GM18505 (cell line): ENCODE data around the gene MEG3.

ENCODE experiments used
- ATAC-seq: cut with Tn5 transposase; IDR thresholded peaks from one replicate; pipeline ENCODE4 v1.9.1; 2021; ENCODE audit not compliant: unreplicated experiment
- POLR2A ChIP-seq: IDR thresholded peaks from 4 replicates; pipeline ENCODE4 v1.6.1; 2011; ENCODE audit warnings: borderline replicate concordance; ENCODE audit not compliant: insufficient read depth, insufficient read length; ENCODE audit errors: extremely low read depth

MEG3 gene

GRCh38 chr14:100866666-100867630, 41.0 kb downstream of the MEG3 start:
- TF ChIP-seq POLR2A = no peak
- ATAC-seq = no peak

- no peak for ATAC-seq
- TF ChIP-seq POLR2A = no peak
Observed at GRCh38 chr14:100867631-100868315, 41.9 kb downstream of the MEG3 start.

GRCh38 chr14:100868621-100869370, 42.9 kb downstream of the MEG3 start:
- no peak for ATAC-seq
- TF ChIP-seq POLR2A = no peak

- no peak for ATAC-seq
- no peak for TF ChIP-seq POLR2A
Observed at GRCh38 chr14:100871234-100872186, 45.6 kb downstream of the MEG3 start.

GRCh38 chr14:100872259-100873095, 46.6 kb downstream of the MEG3 start:
- no peak for TF ChIP-seq POLR2A
- no peak for ATAC-seq

GRCh38 chr14:100873096-100873482, 47.2 kb downstream of the MEG3 start:
- TF ChIP-seq POLR2A = no peak
- ATAC-seq = no peak

- ATAC-seq = no peak
- TF ChIP-seq POLR2A = no peak
Observed at GRCh38 chr14:100874051-100874410, 48.1 kb downstream of the MEG3 start.

GRCh38 chr14:100874411-100875091, 48.6 kb downstream of the MEG3 start:
- TF ChIP-seq POLR2A = no peak
- no peak for ATAC-seq

GRCh38 chr14:100875126-100875525, 49.2 kb downstream of the MEG3 start:
- no peak for TF ChIP-seq POLR2A

GRCh38 chr14:100875861-100876590, 50.1 kb downstream of the MEG3 start:
- TF ChIP-seq POLR2A = no peak
- no peak for ATAC-seq

More at GRCh38 chr14:100875126-100875525, 49.2 kb downstream of the MEG3 start:
- no peak for ATAC-seq

GRCh38 chr14:100878271-100879146, 52.6 kb downstream of the MEG3 start:
- no peak for ATAC-seq
- TF ChIP-seq POLR2A = no peak
